ENCODE results near the gene TMEM213.

- TF ChIP-seq EZH2phosphoT487 (IDR thresholded peaks at IDR 0.05), result no peak
- no peak for TF ChIP-seq CTCF (IDR thresholded peaks at IDR 0.05)
- no peak for TF ChIP-seq EZH2 (IDR thresholded peaks at IDR 0.05)
Measured at GRCh38 chr7:138756591-138757242, 41.1 kb upstream of the TMEM213 start.

All from neural progenitor cell (in vitro differentiated cells).